ENCODE measurements around the gene ARHGAP24.

Gene ARHGAP24

DNA sequence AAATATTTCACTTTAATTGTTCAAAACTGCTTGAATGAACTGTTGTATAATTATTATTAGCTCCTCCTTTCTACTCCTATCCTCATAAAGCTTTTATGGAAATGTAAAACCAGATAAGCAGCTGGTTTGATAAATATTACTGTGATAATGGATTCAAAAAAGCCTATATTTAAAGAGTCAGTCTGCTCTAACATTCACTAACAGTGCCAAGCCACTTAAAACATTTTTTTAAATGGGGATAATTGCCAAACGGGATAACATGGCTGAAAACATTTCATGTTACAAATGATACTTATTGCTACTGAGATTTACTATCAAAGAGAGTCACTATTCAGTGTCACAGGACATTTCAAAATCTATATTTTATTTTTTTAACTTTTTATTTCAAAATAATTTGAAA lies 17.4 kb downstream of the ARHGAP24 start:
- Histone ChIP-seq H3K9ac (ENCODE audit: low read length) (no peak overlapping the region), H3K79me1 (ENCODE audit: low read length) (no peaks in the 10 kb centered on the region), H4K8ac (ENCODE audit: low read depth, low read length) (no peak overlapping the region), H3K4me2 (ENCODE audit: low read length) (no peak overlapping the region), H3K27me3 (ENCODE audit: insufficient read depth, low read length) (no peaks in the 10 kb centered on the region), H2BK5ac (ENCODE audit: low read depth, low read length, poor library complexity) (no peak overlapping the region), H3K4me3 (ENCODE audit: low read depth, low read length) (no peak overlapping the region), H3K27ac (ENCODE audit: low read depth, low read length) (no peak overlapping the region), H3K18ac (ENCODE audit: low read length) (no peak overlapping the region), H2AK5ac (ENCODE audit: low read length) (no peak overlapping the region), H3K9me3 (ENCODE audit: insufficient read depth, low read depth, low read length) (no peaks in the 10 kb centered on the region), H3K14ac (ENCODE audit: low read length) (no peak overlapping the region), H3K4ac (ENCODE audit: low read depth, low read length) (no peak overlapping the region), H3K36me3 (ENCODE audit: control insufficient read depth in 1 of 2, insufficient read depth in 2 of 2, low read length in 2 of 2) (no peaks in the 10 kb centered on the region), H3K23ac (ENCODE audit: low read length) (no peak overlapping the region), H2BK12ac (ENCODE audit: low read length) (no peak overlapping the region), H4K12ac (ENCODE audit: low read depth, low read length) (no peak overlapping the region), H3K79me2 (ENCODE audit: control insufficient read depth, insufficient read depth, low read length, poor library complexity) (peaks cover 2% of the 10 kb centered on the region), H4K91ac (ENCODE audit: low read depth, low read length) (no peak overlapping the region), H2BK120ac (ENCODE audit: insufficient read depth, low read length, poor library complexity) (no peak overlapping the region), H3K4me1 (ENCODE audit: control insufficient read depth in 1 of 2, insufficient read depth in 2 of 2, low read length in 2 of 2) (peaks cover 6 to 7% of the 10 kb centered on the region in 2 experiments), H2AFZ (ENCODE audit: insufficient read depth, low read length, poor library complexity) (no peak overlapping the region)
- DNase-seq: no peak
- no CpG with 5 or more reads among the region's 1 CpG for WGBS (ENCODE audit: extremely low coverage, insufficient coverage, insufficient read length)

DNA sequence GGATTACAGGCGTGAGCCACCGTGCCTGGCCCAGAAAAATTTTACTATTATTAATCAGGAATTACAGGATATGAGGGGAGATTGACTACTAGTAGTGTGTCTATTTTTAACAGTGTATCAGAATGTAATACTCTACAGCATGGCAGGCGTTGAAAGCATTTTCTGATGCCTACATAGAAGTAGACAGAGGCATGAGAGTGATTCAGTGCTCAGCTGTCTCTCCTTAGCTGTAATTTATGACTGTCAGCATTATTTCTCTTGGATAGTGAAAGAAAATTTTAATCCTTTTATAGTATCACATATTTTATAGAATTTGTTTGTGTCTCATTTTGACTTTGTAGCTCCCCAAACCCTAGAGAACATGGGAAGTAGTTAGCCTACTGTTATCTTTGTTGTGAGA lies 20.7 kb downstream of the ARHGAP24 start:
- peaks cover 5 to 6% of the 10 kb centered on the region in 2 experiments for H3K4me1 ChIP-seq (ENCODE audit: control insufficient read depth in 1 of 2, insufficient read depth in 2 of 2, low read length in 2 of 2)
- no peak overlapping the region for H4K91ac ChIP-seq (ENCODE audit: low read depth, low read length)
- no peak overlapping the region for H4K8ac ChIP-seq (ENCODE audit: low read depth, low read length)
- no peak overlapping the region for H3K18ac ChIP-seq (ENCODE audit: low read length)
- no peaks in the 10 kb centered on the region for H3K36me3 ChIP-seq (ENCODE audit: control insufficient read depth in 1 of 2, insufficient read depth in 2 of 2, low read length in 2 of 2)
- H3K4me2 ChIP-seq (ENCODE audit: low read length): no peak overlapping the region
- no peak overlapping the region for H3K27ac ChIP-seq (ENCODE audit: low read depth, low read length)
- no peaks in the 10 kb centered on the region for H3K27me3 ChIP-seq (ENCODE audit: insufficient read depth, low read length)
- no peak for DNase-seq
- H3K14ac ChIP-seq (ENCODE audit: low read length): no peak overlapping the region
- H3K23ac ChIP-seq (ENCODE audit: low read length): no peak overlapping the region
- H3K9me3 ChIP-seq (ENCODE audit: insufficient read depth, low read depth, low read length): no peaks in the 10 kb centered on the region
- no peak overlapping the region for H3K4me3 ChIP-seq (ENCODE audit: low read depth, low read length)
- WGBS (ENCODE audit: extremely low coverage, insufficient coverage, insufficient read length): no CpG with 5 or more reads among the region's 3 CpGs
- H4K12ac ChIP-seq (ENCODE audit: low read depth, low read length): no peak overlapping the region
- H2AK5ac ChIP-seq (ENCODE audit: low read length): no peak overlapping the region
- H3K79me2 ChIP-seq (ENCODE audit: control insufficient read depth, insufficient read depth, low read length, poor library complexity): peaks cover 2% of the 10 kb centered on the region
- no peak overlapping the region for H2BK12ac ChIP-seq (ENCODE audit: low read length)
- H3K79me1 ChIP-seq (ENCODE audit: low read length): peaks cover 2% of the 10 kb centered on the region
- H2AFZ ChIP-seq (ENCODE audit: insufficient read depth, low read length, poor library complexity): no peak overlapping the region
- H2BK120ac ChIP-seq (ENCODE audit: insufficient read depth, low read length, poor library complexity): no peak overlapping the region
- H2BK5ac ChIP-seq (ENCODE audit: low read depth, low read length, poor library complexity): no peak overlapping the region
- H3K9ac ChIP-seq (ENCODE audit: low read length): no peak overlapping the region
- no peak overlapping the region for H3K4ac ChIP-seq (ENCODE audit: low read depth, low read length)

GRCh38 chr4:85496126-85496849 lies 21.3 kb downstream of the ARHGAP24 start:
- Histone ChIP-seq H3K9me3 (ENCODE audit: insufficient read depth, low read depth, low read length) (no peaks in the 10 kb centered on the region), H3K27ac (ENCODE audit: low read depth, low read length) (no peak overlapping the region), H3K9ac (ENCODE audit: low read length) (no peak overlapping the region), H3K79me2 (ENCODE audit: control insufficient read depth, insufficient read depth, low read length, poor library complexity) (peaks cover 2% of the 10 kb centered on the region), H2AFZ (ENCODE audit: insufficient read depth, low read length, poor library complexity) (no peak overlapping the region), H2BK120ac (ENCODE audit: insufficient read depth, low read length, poor library complexity) (no peak overlapping the region), H2AK5ac (ENCODE audit: low read length) (no peak overlapping the region), H4K8ac (ENCODE audit: low read depth, low read length) (no peak overlapping the region), H3K4me2 (ENCODE audit: low read length) (no peak overlapping the region), H3K18ac (ENCODE audit: low read length) (no peak overlapping the region), H3K36me3 (ENCODE audit: control insufficient read depth in 1 of 2, insufficient read depth in 2 of 2, low read length in 2 of 2) (no peaks in the 10 kb centered on the region), H2BK5ac (ENCODE audit: low read depth, low read length, poor library complexity) (no peak overlapping the region), H4K91ac (ENCODE audit: low read depth, low read length) (no peak overlapping the region), H3K4me1 (ENCODE audit: control insufficient read depth in 1 of 2, insufficient read depth in 2 of 2, low read length in 2 of 2) (peaks cover 5 to 6% of the 10 kb centered on the region in 2 experiments), H3K27me3 (ENCODE audit: insufficient read depth, low read length) (no peaks in the 10 kb centered on the region), H2BK12ac (ENCODE audit: low read length) (no peak overlapping the region), H4K12ac (ENCODE audit: low read depth, low read length) (no peak overlapping the region), H3K23ac (ENCODE audit: low read length) (no peak overlapping the region), H3K4ac (ENCODE audit: low read depth, low read length) (no peak overlapping the region), H3K14ac (ENCODE audit: low read length) (no peak overlapping the region), H3K4me3 (ENCODE audit: low read depth, low read length) (no peak overlapping the region), H3K79me1 (ENCODE audit: low read length) (peaks cover 2% of the 10 kb centered on the region)
- DNase-seq: peak in 1 of 2 donors; percentile 71
- WGBS (ENCODE audit: extremely low coverage, insufficient coverage, insufficient read length): no CpG with 5 or more reads among the region's 8 CpGs

GRCh38 chr4:85496933-85497332 lies 22.0 kb downstream of the ARHGAP24 start:
- H3K27me3 ChIP-seq (ENCODE audit: insufficient read depth, low read length): no peaks in the 10 kb centered on the region
- DNase-seq: peak in 1 of 2 donors; percentile 37
- H3K4ac ChIP-seq (ENCODE audit: low read depth, low read length): no peak overlapping the region
- no peak overlapping the region for H2BK120ac ChIP-seq (ENCODE audit: insufficient read depth, low read length, poor library complexity)
- no peaks in the 10 kb centered on the region for H3K9me3 ChIP-seq (ENCODE audit: insufficient read depth, low read depth, low read length)
- H2AFZ ChIP-seq (ENCODE audit: insufficient read depth, low read length, poor library complexity): no peak overlapping the region
- H3K18ac ChIP-seq (ENCODE audit: low read length): no peak overlapping the region
- no peak overlapping the region for H3K4me3 ChIP-seq (ENCODE audit: low read depth, low read length)
- no peak overlapping the region for H4K91ac ChIP-seq (ENCODE audit: low read depth, low read length)
- no peak overlapping the region for H3K4me2 ChIP-seq (ENCODE audit: low read length)
- H4K12ac ChIP-seq (ENCODE audit: low read depth, low read length): no peak overlapping the region
- H4K8ac ChIP-seq (ENCODE audit: low read depth, low read length): no peak overlapping the region
- WGBS (ENCODE audit: extremely low coverage, insufficient coverage, insufficient read length): no CpG with 5 or more reads among the region's 4 CpGs
- no peak overlapping the region for H2BK12ac ChIP-seq (ENCODE audit: low read length)
- H3K23ac ChIP-seq (ENCODE audit: low read length): no peak overlapping the region
- no peak overlapping the region for H3K27ac ChIP-seq (ENCODE audit: low read depth, low read length)
- no peak overlapping the region for H3K14ac ChIP-seq (ENCODE audit: low read length)
- H3K4me1 ChIP-seq (ENCODE audit: control insufficient read depth in 1 of 2, insufficient read depth in 2 of 2, low read length in 2 of 2): peaks cover 2 to 4% of the 10 kb centered on the region in 2 experiments
- H3K79me2 ChIP-seq (ENCODE audit: control insufficient read depth, insufficient read depth, low read length, poor library complexity): no peaks in the 10 kb centered on the region
- H3K36me3 ChIP-seq (ENCODE audit: control insufficient read depth in 1 of 2, insufficient read depth in 2 of 2, low read length in 2 of 2): no peaks in the 10 kb centered on the region
- peaks cover 2% of the 10 kb centered on the region for H3K79me1 ChIP-seq (ENCODE audit: low read length)
- no peak overlapping the region for H2BK5ac ChIP-seq (ENCODE audit: low read depth, low read length, poor library complexity)
- H3K9ac ChIP-seq (ENCODE audit: low read length): no peak overlapping the region
- H2AK5ac ChIP-seq (ENCODE audit: low read length): no peak overlapping the region
